Inflammatory macrophage (primary cell): Measurements from ENCODE around the gene MAVS.
"Not testable (repeated sequence)": the region's sequence is repeated elsewhere in the genome, so short reads cannot be mapped to it uniquely, and the experiment has no call there.

Experiments
- DNase-seq, 2 donors: peaks; one replicate each; pipeline ENCODE4 v3.0.0-alpha.2; 2020 to 2022

The MAVS gene

GRCh38 chr20:3815703-3816315, 30.8 kb upstream of the MAVS start:
- DNase-seq, result no peak

GRCh38 chr20:3818155-3819151, 28.2 kb upstream of the MAVS start:
- DNase-seq, result peak; percentile 79 to 83

GRCh38 chr20:3819411-3820047, 27.1 kb upstream of the MAVS start:
- no peak for DNase-seq

GRCh38 chr20:3820048-3820900, 26.4 kb upstream of the MAVS start, which contains the start of gene AP5S1:
Gene AP5S1, plus strand, starts transcription at chr20:3820547. Its CDS starts 1,571 bp downstream, at chr20:3822118.
- DNase-seq, result peak; percentile 97

GRCh38 chr20:3820901-3821727, 25.5 kb upstream of the MAVS start:
- DNase-seq, result no peak

- no peak for DNase-seq
Measured at GRCh38 chr20:3821996-3822395, 24.6 kb upstream of the MAVS start.

- DNase-seq, result no peak
Measured at GRCh38 chr20:3823881-3824280, 22.8 kb upstream of the MAVS start.

GRCh38 chr20:3825526-3825925, 21.1 kb upstream of the MAVS start:
- no peak for DNase-seq

GRCh38 chr20:3826420-3826819, 20.2 kb upstream of the MAVS start:
- DNase-seq, result no peak

GRCh38 chr20:3828798-3829197, 17.8 kb upstream of the MAVS start:
- DNase-seq, result no peak

GRCh38 chr20:3829891-3830290, 16.7 kb upstream of the MAVS start:
- DNase-seq, result not testable (repeated sequence)

- no peak for DNase-seq
Measured at GRCh38 chr20:3836132-3836531, 10.5 kb upstream of the MAVS start.

- no peak for DNase-seq
Measured at GRCh38 chr20:3839328-3839727, 7.3 kb upstream of the MAVS start.

GRCh38 chr20:3840201-3840600, 6.4 kb upstream of the MAVS start:
- not testable (repeated sequence) for DNase-seq

GRCh38 chr20:3842348-3842930, 4.2 kb upstream of the MAVS start:
- DNase-seq, result no peak

- DNase-seq, result peak; percentile 15 to 20
Measured at GRCh38 chr20:3843490-3843889, 3.1 kb upstream of the MAVS start.

GRCh38 chr20:3843990-3844619, 2.5 kb upstream of the MAVS start:
- DNase-seq, result not testable (repeated sequence)

- DNase-seq, result no peak
Measured at GRCh38 chr20:3846378-3846739, 275 bp upstream of the MAVS start.

GRCh38 chr20:3847429-3847940, 851 bp downstream of the MAVS start:
- DNase-seq, result peak in 1 of 2 donors; percentile 24

GRCh38 chr20:3848565-3848964, 1.9 kb downstream of the MAVS start:
- DNase-seq, result no peak
